Measurements from ENCODE around the gene PNPLA6. TPM values are rescaled to one million over a fixed set of nuclear protein-coding genes. Genes with fewer than 3 reads are reported as not detected.
A peak's percentile ranks its signal among the peaks of the same experiment; 100 is the strongest.

PNPLA6 gene
- total and polyA plus RNA-seq, 9 of the 15 experiments (the other 6 are each of a cell fraction or from before 2014, with no cell fraction given) = 0.07 to 30.2 (median 8.3) TPM

- no peak for TF ChIP-seq NCOR1 (IDR thresholded peaks at IDR 0.05)
- TF ChIP-seq PHF21A (IDR thresholded peaks at IDR 0.05; ENCODE audit: borderline replicate concordance, low read depth) = no peak
- TF ChIP-seq RBM39 (optimal IDR thresholded peaks at IDR 0.05; ENCODE audit: low read depth, low read length) = no peak
- TF ChIP-seq ZNF398 (CRISPR knock-in tag; IDR thresholded peaks at IDR 0.05) = no peak
- no peak for TF ChIP-seq ZNF444 (CRISPR knock-in tag; IDR thresholded peaks at IDR 0.05)
- no peak for TF ChIP-seq TBP (optimal IDR thresholded peaks at IDR 0.05; ENCODE audit: low read depth, low read length)
- no peak for TF ChIP-seq ZBTB43 (CRISPR knock-in tag; IDR thresholded peaks at IDR 0.05)
- TF ChIP-seq U2AF2 (optimal IDR thresholded peaks at IDR 0.05; ENCODE audit: low read depth, low read length) = no peak
- no peak for TF ChIP-seq NFRKB (IDR thresholded peaks at IDR 0.05; ENCODE audit: low read depth)
- no peak for TF ChIP-seq WHSC1 (IDR thresholded peaks at IDR 0.05; ENCODE audit: low read length)
- TF ChIP-seq PCBP1 (IDR thresholded peaks at IDR 0.05; ENCODE audit: low read depth, low read length, poor library complexity, severe bottlenecking) = peak; percentile 26
- no peak for TF ChIP-seq KDM2B (CRISPR knock-in tag; IDR thresholded peaks at IDR 0.05)
- TF ChIP-seq CREB3 (tag; conservative IDR thresholded peaks at IDR 0.05; ENCODE audit: low read depth) = no peak; the same call in 1 of the 2 replicates
- TF ChIP-seq DEAF1 (CRISPR knock-in tag; IDR thresholded peaks at IDR 0.05) = no peak
- TF ChIP-seq GATAD2B (IDR thresholded peaks at IDR 0.05; ENCODE audit: borderline replicate concordance) = no peak
- no peak for TF ChIP-seq PPARD (CRISPR knock-in tag; IDR thresholded peaks at IDR 0.05)
- no peak for TF ChIP-seq MXD1 (CRISPR knock-in tag; IDR thresholded peaks at IDR 0.05; ENCODE audit: borderline replicate concordance, poor library complexity, severe bottlenecking)
- TF ChIP-seq CEBPB (tag; IDR thresholded peaks at IDR 0.05) = no peak
- no peak for TF ChIP-seq STAG1 (CRISPR knock-in tag; IDR thresholded peaks at IDR 0.05; ENCODE audit: borderline replicate concordance)
- TF ChIP-seq KLF1 (tag; IDR thresholded peaks at IDR 0.05) = no peak
- no peak for TF ChIP-seq HDAC8 (tag; IDR thresholded peaks at IDR 0.05)
- no peak for TF ChIP-seq MCM5 (IDR thresholded peaks at IDR 0.05; ENCODE audit: low read depth)
- no peak for TF ChIP-seq ZFP30 (CRISPR knock-in tag; IDR thresholded peaks at IDR 0.05; ENCODE audit: borderline replicate concordance)
- TF ChIP-seq ZFP1 (CRISPR knock-in tag; IDR thresholded peaks at IDR 0.05) = no peak
These were observed 34.6 kb upstream of the PNPLA6 start (continued) for GRCh38 chr19:7500811-7501450.
